ENCODE measurements around the gene ALPL.
"Not testable (repeated sequence)": the region's sequence is repeated elsewhere in the genome, so short reads cannot be mapped to it uniquely, and the experiment has no call there.

The ALPL gene

DNA sequence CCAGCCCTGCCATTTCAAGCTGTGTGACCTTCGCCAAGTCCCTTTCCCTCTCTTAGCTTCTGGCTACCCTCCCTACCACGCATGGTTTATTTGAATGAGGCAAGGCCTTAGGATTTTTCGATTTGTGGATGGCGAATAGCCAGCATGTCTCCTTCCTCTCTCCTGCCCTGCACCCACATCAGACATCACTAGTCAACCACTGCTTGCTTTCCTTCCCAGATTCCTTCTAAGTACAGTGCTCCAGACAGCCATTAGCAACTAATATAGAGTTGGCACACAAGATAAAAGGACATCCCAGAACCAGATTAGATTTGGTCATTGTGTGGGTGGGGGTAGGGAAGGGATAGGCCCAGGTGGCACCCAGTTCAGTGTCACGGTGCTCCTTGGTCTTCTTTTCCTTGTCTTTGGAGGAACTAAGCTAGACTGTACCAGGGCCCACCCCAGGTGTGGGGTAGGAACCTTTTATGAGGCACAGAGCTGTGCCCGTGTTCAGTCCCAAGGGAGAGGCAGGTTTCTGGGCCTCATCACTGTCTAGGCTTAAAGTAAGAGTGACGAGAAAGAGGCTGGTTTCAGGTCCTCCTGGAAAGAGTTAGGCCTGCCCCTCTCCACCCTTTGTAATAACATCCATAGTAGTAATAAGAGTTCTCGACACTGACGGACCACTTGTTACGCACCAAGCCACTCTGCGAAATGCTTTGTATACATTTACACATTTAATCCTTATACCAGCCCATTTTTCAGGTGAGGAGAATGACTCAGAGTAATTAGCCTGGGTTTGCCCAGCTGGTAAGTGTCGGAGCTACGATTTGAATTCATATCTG is 8.6 kb downstream of the ALPL start:
- H3K4me3 ChIP-seq: no peak overlapping the region
- TF ChIP-seq, protein P1, sequence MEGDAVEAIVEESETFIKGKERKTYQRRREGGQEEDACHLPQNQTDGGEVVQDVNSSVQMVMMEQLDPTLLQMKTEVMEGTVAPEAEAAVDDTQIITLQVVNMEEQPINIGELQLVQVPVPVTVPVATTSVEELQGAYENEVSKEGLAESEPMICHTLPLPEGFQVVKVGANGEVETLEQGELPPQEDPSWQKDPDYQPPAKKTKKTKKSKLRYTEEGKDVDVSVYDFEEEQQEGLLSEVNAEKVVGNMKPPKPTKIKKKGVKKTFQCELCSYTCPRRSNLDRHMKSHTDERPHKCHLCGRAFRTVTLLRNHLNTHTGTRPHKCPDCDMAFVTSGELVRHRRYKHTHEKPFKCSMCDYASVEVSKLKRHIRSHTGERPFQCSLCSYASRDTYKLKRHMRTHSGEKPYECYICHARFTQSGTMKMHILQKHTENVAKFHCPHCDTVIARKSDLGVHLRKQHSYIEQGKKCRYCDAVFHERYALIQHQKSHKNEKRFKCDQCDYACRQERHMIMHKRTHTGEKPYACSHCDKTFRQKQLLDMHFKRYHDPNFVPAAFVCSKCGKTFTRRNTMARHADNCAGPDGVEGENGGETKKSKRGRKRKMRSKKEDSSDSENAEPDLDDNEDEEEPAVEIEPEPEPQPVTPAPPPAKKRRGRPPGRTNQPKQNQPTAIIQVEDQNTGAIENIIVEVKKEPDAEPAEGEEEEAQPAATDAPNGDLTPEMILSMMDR (IDR thresholded peaks at IDR 0.05): no peak
- no peak overlapping the region for H3K27ac ChIP-seq
- no peak for DNase-seq (ENCODE audit: low spot score)

DNA sequence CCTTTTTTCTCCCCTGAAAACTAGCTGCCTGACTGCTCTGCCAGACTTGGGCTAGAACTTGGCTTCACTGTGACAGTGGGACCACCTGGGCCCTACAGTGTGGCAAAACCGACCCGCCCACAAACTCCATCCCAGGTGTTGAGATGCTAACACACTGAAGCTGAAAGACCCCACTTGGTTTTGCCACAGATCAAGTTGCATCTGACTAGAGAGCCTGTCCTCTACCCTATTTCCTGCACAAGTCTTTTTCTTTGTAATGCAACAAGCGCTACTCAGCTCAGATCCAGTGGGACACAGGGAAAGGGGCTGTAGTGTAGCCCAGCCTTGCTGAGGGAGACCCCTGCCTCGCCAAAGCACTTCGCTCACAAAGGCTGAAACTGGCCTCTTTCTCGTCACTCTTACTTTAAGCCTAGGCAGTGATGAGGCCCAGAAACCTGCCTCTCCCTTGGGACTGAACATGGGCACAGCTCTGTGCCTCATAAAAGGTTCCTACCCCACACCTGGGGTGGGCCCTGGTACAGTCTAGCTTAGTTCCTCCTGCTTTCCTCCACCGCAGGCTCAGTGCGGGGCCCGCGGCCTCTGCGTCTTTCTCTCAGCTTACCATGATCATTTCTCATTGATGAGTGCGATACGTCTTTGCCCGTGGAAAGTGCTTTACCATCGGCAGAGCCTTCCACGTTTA is 9.7 kb downstream of the ALPL start:
- H3K4me3 ChIP-seq: no peak overlapping the region
- DNase-seq (ENCODE audit: low spot score): no peak
- TF ChIP-seq, protein P1 (IDR thresholded peaks at IDR 0.05): no peak
- H3K27ac ChIP-seq: no peak overlapping the region

DNA sequence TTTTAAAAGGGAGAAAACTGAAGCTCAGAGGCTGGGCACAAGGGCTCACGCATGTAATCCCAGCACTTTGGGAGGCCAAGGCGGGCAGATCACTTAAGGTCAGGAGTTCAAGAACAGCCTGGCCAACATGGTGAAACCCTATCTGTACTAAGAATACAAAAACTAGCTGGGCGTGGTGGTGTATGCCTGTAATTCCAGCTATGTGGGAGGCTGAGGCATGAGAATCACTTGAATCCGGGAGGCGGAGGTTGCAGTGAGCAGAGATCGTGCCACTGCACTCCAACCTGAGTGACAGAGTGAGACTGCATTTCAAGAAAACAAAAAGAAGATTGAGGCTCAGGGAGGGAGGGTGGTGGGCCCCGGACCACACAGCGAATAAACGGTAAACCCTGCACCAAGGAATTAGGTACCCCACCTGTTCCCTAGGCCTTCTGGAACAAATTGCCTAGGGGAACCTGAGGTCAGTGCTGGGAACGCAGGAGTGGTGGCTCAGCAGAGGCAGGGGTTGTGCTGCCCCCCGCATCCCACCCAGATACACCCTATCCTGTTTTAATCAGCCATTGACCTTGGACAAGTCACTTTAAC is 10.4 kb downstream of the ALPL start:
- DNase-seq (ENCODE audit: low spot score); H3K27ac ChIP-seq; H3K4me3 ChIP-seq: not testable (repeated sequence)

DNA sequence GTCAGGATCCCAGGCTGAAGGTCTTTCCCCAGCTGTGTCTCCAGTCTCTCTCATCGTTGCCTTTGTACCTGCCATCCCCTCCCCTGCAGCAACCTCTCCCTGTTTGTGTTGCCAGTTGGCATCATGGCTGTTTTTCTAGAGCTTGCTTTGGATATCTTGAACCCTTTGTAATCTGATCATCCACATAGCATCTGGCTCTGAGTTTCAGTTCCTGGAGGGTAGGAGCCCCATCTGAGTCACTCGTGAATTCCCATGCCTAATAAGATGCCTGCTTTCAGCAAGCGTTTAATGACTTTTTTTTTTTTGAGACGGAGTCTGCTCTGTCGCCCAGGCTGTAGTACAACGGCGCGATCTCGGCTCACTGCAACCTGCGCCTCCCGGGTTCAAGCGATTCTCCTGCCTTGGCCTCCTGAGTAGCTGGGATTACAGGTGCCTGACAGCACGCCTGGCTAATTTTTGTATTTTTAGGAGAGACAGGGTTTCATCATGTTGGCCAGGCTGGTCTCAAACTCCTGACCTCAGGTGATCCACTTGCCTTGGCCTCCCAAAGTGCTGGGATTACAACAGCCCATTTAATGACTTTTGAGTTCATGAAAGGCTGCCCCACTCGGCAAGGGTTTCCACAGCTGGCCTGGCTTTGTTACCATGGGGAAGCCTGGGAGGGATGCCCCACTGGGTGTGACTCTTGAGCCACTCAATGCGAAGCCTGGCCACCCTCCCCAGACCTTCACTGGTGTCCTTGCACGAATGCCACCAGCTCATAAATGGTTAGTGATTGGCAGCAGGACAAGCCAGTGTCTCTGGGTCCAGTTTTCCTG is 11.9 kb downstream of the ALPL start:
- DNase-seq (ENCODE audit: low spot score): no peak

DNA sequence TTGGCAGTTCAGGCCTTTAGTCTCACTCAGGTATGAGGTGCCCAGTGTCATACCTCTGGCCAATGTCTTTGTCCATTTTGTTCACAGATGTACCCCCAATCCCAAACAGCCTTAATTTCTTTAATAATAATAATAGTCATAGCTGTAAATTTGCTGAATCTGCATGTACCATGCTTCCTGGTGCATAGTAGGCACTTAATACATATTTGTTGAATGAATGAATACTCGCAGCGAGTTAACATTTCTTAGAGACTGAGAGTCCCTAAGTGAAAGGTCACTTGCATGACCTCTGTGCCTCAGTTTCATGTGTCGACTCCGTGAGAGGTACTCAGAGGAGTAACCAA is 12.5 kb downstream of the ALPL start:
- Histone ChIP-seq H3K4me3 (no peak overlapping the region), H3K27ac (no peak overlapping the region)
- no peak for DNase-seq (ENCODE audit: low spot score)
- TF ChIP-seq, protein P1 (IDR thresholded peaks at IDR 0.05): no peak

More for the DNA sequence above, 11.9 kb downstream of the ALPL start:
- TF ChIP-seq, protein P1 (IDR thresholded peaks at IDR 0.05): no peak
- H3K27ac ChIP-seq: no peak overlapping the region
- H3K4me3 ChIP-seq: no peak overlapping the region

DNA sequence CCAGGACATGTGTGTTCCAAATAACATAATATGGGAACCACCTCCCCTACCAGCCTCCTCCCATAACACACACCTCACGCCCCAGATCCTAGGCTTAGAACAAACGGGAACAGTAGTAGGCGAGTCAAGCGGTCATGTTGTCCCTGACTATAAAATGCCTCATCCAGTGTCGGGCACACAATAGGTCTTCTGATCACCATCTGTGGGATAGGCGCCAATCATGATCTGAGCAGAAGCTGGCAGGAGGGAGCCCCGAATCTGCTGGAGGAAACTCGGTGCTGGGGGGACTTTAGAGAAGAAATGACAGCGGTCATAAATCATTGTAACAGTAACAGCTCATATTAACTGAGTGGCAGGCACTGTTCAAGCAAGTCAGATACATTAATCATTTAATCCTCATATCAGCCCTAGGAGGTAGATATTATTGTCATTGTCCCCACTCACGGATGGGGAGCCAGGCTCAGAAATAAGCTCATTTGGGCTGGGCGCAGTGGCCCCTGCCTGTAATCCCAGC is 13.4 kb downstream of the ALPL start:
- Histone ChIP-seq H3K27ac (no peak overlapping the region), H3K4me3 (no peak overlapping the region)
- TF ChIP-seq, protein P1 (IDR thresholded peaks at IDR 0.05): no peak
- no peak for DNase-seq (ENCODE audit: low spot score)

DNA sequence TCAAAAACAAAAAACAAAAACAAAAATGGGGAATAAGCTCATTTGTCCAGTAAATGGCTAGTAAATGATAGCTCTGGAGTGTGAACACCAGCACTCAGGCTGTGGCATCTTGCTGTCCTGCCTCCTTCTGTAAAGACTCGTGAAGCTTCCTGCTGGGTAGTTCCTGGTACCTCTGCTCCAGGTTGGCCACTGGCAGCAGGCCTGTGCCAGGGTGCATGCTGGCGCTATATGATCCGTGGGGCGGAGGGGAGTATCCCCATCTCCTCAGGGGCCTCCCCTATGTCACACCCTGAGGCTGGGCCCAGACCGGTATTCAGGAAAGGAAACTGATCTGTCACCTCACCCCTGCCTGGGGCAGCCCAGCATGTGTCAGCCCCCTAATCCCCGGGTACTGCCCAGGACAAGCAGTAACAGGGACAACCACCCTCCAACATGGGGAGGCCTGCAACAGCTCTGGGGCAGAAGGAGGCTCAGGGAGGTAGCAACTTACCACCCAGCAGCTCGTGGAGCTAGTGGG is 14.1 kb downstream of the ALPL start:
- TF ChIP-seq, protein P1 (IDR thresholded peaks at IDR 0.05): no peak
- Histone ChIP-seq H3K4me3 (no peak overlapping the region), H3K27ac (no peak overlapping the region)
- no peak for DNase-seq (ENCODE audit: low spot score)
